ENCODE results near the gene FRMD4B.

DNA sequence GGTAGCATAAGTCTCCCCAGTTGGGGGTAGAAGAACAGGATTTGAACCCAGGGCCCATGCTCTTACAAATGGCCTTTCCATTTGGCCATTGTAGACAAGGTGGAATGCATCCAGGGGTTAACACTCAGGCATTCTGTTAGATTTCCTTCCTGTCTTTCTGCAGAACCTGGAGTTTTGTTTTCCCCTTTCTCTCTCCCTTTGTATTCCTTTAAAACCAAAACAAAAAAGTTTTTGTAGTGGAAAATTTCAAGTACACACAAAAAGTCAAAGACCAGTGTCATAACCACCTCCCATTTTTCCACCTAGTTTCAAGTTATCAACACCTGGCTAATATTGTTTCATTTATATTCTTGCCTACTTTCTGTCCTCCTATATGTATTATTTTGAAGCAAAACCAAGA lies 26.0 kb downstream of the FRMD4B start:
- TF ChIP-seq, protein P1, sequence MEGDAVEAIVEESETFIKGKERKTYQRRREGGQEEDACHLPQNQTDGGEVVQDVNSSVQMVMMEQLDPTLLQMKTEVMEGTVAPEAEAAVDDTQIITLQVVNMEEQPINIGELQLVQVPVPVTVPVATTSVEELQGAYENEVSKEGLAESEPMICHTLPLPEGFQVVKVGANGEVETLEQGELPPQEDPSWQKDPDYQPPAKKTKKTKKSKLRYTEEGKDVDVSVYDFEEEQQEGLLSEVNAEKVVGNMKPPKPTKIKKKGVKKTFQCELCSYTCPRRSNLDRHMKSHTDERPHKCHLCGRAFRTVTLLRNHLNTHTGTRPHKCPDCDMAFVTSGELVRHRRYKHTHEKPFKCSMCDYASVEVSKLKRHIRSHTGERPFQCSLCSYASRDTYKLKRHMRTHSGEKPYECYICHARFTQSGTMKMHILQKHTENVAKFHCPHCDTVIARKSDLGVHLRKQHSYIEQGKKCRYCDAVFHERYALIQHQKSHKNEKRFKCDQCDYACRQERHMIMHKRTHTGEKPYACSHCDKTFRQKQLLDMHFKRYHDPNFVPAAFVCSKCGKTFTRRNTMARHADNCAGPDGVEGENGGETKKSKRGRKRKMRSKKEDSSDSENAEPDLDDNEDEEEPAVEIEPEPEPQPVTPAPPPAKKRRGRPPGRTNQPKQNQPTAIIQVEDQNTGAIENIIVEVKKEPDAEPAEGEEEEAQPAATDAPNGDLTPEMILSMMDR (IDR thresholded peaks at IDR 0.05) = no peak
- no peak for TF ChIP-seq POLR2A (IDR thresholded peaks at IDR 0.05)
- no peak for TF ChIP-seq POLR2AphosphoS5 (IDR thresholded peaks at IDR 0.05; ENCODE audit: insufficient read depth in 1 of 2, low read depth in 1 of 2)

All from vagina (tissue), 2 donors.